D721Med (cell line): Measurements from ENCODE around the gene ARL4D.

Source experiments
- DNase-seq: peaks from one replicate; pipeline ENCODE4 v3.0.0; 2011; ENCODE audit warnings: low spot score; ENCODE audit not compliant: insufficient read length
- FAIRE-seq: peaks from 2 replicates; lab custom pipeline; 2011; peaks lifted over from hg19 to GRCh38; lab: Jason Lieb, UNC
- CTCF ChIP-seq: IDR thresholded peaks from 2 replicates; pipeline ENCODE4 v1.5.1; 2012; ENCODE audit warnings: mild to moderate bottlenecking, control low read depth; ENCODE audit not compliant: insufficient read depth; ENCODE audit errors: missing control alignments

ARL4D gene

GRCh38 chr17:43406676-43407645 is 8.2 kb downstream of the ARL4D start:
- DNase-seq (no peak), FAIRE-seq (peak; percentile 55)
- TF ChIP-seq CTCF = peak; percentile 27

DNA sequence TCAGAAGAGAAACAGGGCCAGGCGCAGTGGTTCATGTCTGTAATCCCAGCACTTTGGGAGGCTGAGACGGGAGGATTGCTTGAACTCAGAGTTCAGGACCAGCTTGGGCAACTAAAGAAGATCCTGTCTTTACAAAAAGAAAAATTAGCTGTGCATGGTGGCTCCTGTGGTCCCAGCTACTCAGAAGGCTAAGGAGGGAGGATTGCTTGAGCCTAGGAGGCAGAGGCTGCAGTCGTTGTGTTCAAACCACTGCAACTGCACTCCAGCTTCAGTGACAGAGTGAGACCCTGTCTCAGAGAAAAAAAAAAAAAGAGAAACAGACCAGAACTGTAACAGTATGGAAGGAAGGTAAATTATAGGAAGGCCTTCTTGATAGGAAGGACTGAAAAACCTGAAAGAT is 10.3 kb downstream of the ARL4D start:
- TF ChIP-seq CTCF = no peak
- DNase-seq (no peak), FAIRE-seq (no peak)

- FAIRE-seq = no peak
- no peak for TF ChIP-seq CTCF
- DNase-seq = no peak
Observed at GRCh38 chr17:43410557-43411368, 12.0 kb downstream of the ARL4D start.

DNA sequence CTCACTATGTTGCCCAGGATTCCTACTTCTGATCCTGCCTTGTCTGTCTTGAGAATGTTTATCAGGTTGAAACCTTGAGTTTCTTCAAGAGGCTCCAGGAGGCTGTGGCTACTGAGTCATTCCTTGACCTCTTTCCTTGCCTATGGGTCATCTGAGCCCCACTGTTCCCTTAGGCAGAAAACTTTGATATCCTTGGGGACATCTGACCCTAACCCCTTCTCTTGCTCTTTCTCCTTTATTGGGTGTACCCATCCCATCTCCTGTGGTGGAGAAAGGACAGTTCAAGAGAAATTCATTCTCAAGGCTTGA is 12.5 kb downstream of the ARL4D start:
- DNase-seq (no peak), FAIRE-seq (no peak)
- TF ChIP-seq CTCF = no peak

DNA sequence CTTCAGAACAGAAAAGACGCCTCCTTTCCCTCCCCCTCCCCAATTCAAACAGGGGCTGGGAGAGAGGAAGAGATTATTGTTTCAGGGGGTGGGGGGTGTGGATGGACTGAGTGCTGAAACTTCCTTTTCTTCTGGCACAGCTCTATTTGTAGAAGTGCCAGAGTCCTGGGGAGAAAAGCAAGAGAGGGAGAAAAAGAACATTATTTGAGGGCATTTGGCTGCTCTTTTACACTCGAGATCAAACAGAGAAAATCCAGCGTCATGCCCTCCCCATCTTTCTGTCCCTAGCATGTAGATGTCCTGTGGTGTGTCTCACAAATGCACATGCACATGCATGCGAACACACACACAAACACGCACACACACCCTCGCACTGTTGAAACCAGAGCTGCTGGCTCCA is 13.0 kb downstream of the ARL4D start:
- FAIRE-seq (no peak), DNase-seq (no peak)
- TF ChIP-seq CTCF = no peak

- no peak for DNase-seq
- no peak for TF ChIP-seq CTCF
- no peak for FAIRE-seq
Observed at GRCh38 chr17:43412166-43412565, 13.4 kb downstream of the ARL4D start.
